ENCODE data around the gene FAF2.

DNA sequence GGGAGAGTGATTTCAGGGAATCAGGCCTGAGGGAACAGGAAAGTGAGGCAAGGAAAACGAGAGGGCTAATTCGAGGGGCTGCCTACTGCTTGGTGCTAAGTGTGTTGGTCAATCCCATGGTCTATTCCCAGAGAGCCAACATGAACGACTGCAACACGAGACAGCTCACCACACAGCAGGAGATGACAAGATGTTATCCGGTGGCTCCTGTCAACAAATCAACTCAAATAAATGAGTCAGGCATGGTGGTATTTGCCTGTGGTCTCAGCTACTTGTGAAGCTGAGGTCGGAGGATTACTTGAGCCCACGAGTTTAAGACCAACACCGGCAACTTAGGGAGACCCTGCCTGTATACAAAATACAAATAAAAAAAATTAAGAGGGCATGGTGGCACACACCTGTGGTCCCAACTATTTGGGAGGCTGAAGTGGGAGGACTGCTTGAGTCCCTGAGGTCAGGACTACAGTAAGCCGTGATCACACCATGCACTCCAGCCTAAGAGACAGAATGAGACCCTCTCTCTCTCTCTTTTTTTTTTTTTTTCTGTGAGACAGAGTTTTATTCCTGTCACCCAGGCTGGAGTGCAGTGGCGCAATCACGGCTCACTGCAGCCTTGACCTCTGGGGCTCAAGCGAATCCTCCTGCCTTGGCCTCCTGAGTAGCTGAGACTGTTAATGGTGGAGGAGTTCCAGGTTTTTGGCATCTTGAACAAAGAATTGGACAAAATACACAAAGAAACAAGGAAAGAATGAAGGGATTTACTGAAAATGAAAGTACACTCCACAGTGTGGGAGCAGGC, 9.0 kb upstream of the FAF2 start:
- no peak for TF ChIP-seq CTCF (IDR thresholded peaks at IDR 0.05; ENCODE audit: low read depth, low read length)
- no peak for TF ChIP-seq POLR2A (IDR thresholded peaks at IDR 0.05; ENCODE audit: extremely low read depth, insufficient read length)
- peak; percentile 39; the same call in 1 of the 2 replicates for TF ChIP-seq MYC (IDR thresholded peaks at IDR 0.05; ENCODE audit: low read depth, low read length)
- TF ChIP-seq MAX (IDR thresholded peaks at IDR 0.05; ENCODE audit: low read depth, low read length) = peak; percentile 64; the same call in 1 of the 2 replicates
